K562 (cell line): ENCODE measurements around the gene RAB4B.

Experiments
- ATF2 ChIP-seq: sonication (generic); formaldehyde crosslinking; IDR thresholded peaks from 2 replicates; pipeline ENCODE4 v1.8.1; 2022; ENCODE audit warnings: missing genetic modification reagents
- CTCF ChIP-seq, 3 experiments: IDR thresholded peaks in 2 of 3; conservative IDR thresholded peaks in 1 of 3; 2 replicates each; pipeline ENCODE4 v1.5.1; 2011 to 2012; ENCODE audit warnings: low read length in 3 of 3, mild to moderate bottlenecking in 3 of 3, control low read depth in 2 of 3, improper control_type of control experiment in 1 of 3, inconsistent platforms in 1 of 3, low read depth in 1 of 3, mixed read lengths in 1 of 3, moderate library complexity in 1 of 3; ENCODE audit not compliant: insufficient read depth in 2 of 3
- GABPA ChIP-seq: fragments of 200-800 bp; sonication (Bioruptor generic); conservative IDR thresholded peaks from 2 replicates; pipeline ENCODE4 v1.6.1; 2016; ENCODE audit warnings: low read depth, missing genetic modification characterization, missing compliant biosample characterization
- MXI1 ChIP-seq: IDR thresholded peaks from 2 replicates; pipeline ENCODE4 v1.6.1; 2011; ENCODE audit warnings: low read depth, mild to moderate bottlenecking, improper control_type of control experiment, low read length
- PHTF2 ChIP-seq: fragments of 250-450 bp; sonication (Bioruptor Pico); IDR thresholded peaks from 2 replicates; pipeline ENCODE4 v1.5.0; 2021; ENCODE audit warnings: mild to moderate bottlenecking
- POLR2AphosphoS5 ChIP-seq: IDR thresholded peaks from 2 replicates; pipeline ENCODE4 v1.6.1; 2011; ENCODE audit warnings: mild to moderate bottlenecking, low read depth, low read length, moderate library complexity; ENCODE audit not compliant: control insufficient read depth, insufficient read depth
- RCOR1 ChIP-seq, 2 experiments: IDR thresholded peaks; 2 replicates each; pipeline ENCODE4 v1.6.1; 2012; ENCODE audit warnings: low read depth in 2 of 2, low read length in 2 of 2, borderline replicate concordance in 1 of 2, improper control_type of control experiment in 1 of 2
- SMAD3 ChIP-seq: fragments of 450-650 bp; formaldehyde crosslinking; conservative IDR thresholded peaks from 2 replicates; pipeline ENCODE4 v1.4.0; 2020; ENCODE audit warnings: mild to moderate bottlenecking
- SMC3 ChIP-seq: conservative IDR thresholded peaks from 2 replicates; pipeline ENCODE4 v1.6.1; 2011; ENCODE audit warnings: low read depth, low read length, improper control_type of control experiment; ENCODE audit not compliant: insufficient read depth
- SRSF1 ChIP-seq: fragments of 200-400 bp; formaldehyde crosslinking; IDR thresholded peaks from 2 replicates; pipeline ENCODE4 v1.6.1; 2017; ENCODE audit warnings: mild to moderate bottlenecking, low read depth, low read length, moderate library complexity
- XRCC5 ChIP-seq: fragments of 200-400 bp; formaldehyde crosslinking; IDR thresholded peaks from 2 replicates; pipeline ENCODE4 v1.6.1; 2017; ENCODE audit warnings: low read depth, mild to moderate bottlenecking, low read length
- ZNF174 ChIP-seq: fragments of 250-450 bp; sonication (Bioruptor Pico); IDR thresholded peaks from 2 replicates; pipeline ENCODE4 v1.4.0; 2020; ENCODE audit warnings: mild to moderate bottlenecking
- ZNF785 ChIP-seq: fragments of 250-450 bp; sonication (Bioruptor Pico); IDR thresholded peaks from 2 replicates; pipeline ENCODE4 v1.4.0; 2020; ENCODE audit warnings: mild to moderate bottlenecking

GRCh38 chr19:40733149-40733548, 44.9 kb upstream of the RAB4B start:
- no peak for TF ChIP-seq ZNF174 (CRISPR knock-in tag)
- TF ChIP-seq GABPA (tag): no peak
- no peak for TF ChIP-seq POLR2AphosphoS5
- no peak for TF ChIP-seq ZNF785 (CRISPR knock-in tag)
- no peak for TF ChIP-seq CTCF (IDR thresholded peaks at IDR 0.05 in 2 of 3, conservative IDR thresholded peaks at IDR 0.05 in 1 of 3; ENCODE audit: insufficient read depth in 2 of 3, low read depth in 1 of 3, low read length in 3 of 3)
- TF ChIP-seq SRSF1: no peak
- TF ChIP-seq SMAD3 (CRISPR knock-in tag): no peak
- TF ChIP-seq XRCC5: no peak
- no peak for TF ChIP-seq RCOR1 (IDR thresholded peaks at IDR 0.05; ENCODE audit: borderline replicate concordance in 1 of 2, low read depth in 2 of 2, low read length in 2 of 2)
- TF ChIP-seq ATF2 (CRISPR knock-in tag): no peak
- TF ChIP-seq SMC3: no peak
- no peak for TF ChIP-seq PHTF2 (CRISPR knock-in tag)
- no peak for TF ChIP-seq MXI1
